GM23248 (cell line): ENCODE measurements around the gene CNTRL.

Source experiments
- EZH2 ChIP-seq: fragments of 200-600 bp; sonication (generic); IDR thresholded peaks from 2 replicates; pipeline ENCODE4 v1.6.1; 2018; ENCODE audit warnings: antibody characterized with exemption, mild to moderate bottlenecking; ENCODE audit not compliant: insufficient read depth, poor library complexity, severe bottlenecking
- EZH2phosphoT487 ChIP-seq: fragments of 200-600 bp; sonication (generic); IDR thresholded peaks from 2 replicates; pipeline ENCODE4 v1.6.1; 2018; ENCODE audit warnings: antibody characterized with exemption, moderate library complexity, mild to moderate bottlenecking, low read depth; ENCODE audit not compliant: insufficient read depth

GRCh38 chr9:121074370-121075250 lies at the start of gene CNTRL:
- no peak for TF ChIP-seq EZH2phosphoT487
- no peak for TF ChIP-seq EZH2
